Measurements from ENCODE around the gene PAEP. TPM values are rescaled to one million over a fixed set of nuclear protein-coding genes. Genes with fewer than 3 reads are reported as not detected.

PAEP gene
- total RNA-seq, 1 experiment from 2014 or later, result 17.5 TPM

DNA sequence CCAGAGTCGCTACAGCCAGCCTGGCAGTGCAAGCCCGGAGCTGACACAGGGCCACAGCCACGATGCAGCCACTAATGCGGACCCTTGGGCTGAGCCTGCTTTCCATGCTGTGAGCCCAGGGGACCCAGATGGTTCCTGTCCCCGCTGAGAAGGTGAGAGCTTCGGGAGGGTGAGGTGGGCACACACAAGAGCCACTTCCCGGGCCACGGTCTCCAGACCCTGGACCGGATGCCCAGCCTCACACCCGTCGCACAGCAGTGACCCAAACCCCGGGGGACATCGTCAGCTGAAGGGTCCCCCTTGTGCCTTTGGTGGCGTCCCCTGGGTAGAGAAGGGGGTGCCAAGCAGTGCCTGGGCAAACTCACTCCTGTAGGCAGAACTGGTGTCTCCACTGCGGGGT lies 13.4 kb downstream of the PAEP start:
- no peak for DNase-seq (ENCODE audit: low read depth)

GRCh38 chr9:135575995-135576631 lies 14.6 kb downstream of the PAEP start:
- DNase-seq (ENCODE audit: low read depth), result no peak

- DNase-seq (ENCODE audit: low read depth), result no peak
These were observed 15.7 kb downstream of the PAEP start for GRCh38 chr9:135577256-135577655.

DNA sequence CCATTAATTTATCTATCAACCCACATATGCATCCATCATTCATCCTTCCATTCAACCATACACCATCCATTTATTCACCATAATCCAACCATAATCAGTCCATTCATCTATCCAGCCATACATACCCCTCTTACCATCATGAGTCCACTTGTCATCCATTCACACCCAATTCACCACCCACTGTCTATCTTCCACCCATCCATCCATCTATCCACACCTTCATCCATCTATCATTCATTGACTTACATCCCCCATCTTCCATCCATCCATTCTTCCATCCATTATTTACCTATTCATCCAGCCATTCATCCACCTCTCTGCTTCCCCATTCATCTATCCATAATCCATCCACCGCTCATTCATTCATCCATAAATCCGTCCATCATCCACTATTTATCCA lies 17.8 kb downstream of the PAEP start:
- no peak for DNase-seq (ENCODE audit: low read depth)

GRCh38 chr9:135579889-135580660 lies 18.5 kb downstream of the PAEP start:
- DNase-seq (ENCODE audit: low read depth), result no peak

DNA sequence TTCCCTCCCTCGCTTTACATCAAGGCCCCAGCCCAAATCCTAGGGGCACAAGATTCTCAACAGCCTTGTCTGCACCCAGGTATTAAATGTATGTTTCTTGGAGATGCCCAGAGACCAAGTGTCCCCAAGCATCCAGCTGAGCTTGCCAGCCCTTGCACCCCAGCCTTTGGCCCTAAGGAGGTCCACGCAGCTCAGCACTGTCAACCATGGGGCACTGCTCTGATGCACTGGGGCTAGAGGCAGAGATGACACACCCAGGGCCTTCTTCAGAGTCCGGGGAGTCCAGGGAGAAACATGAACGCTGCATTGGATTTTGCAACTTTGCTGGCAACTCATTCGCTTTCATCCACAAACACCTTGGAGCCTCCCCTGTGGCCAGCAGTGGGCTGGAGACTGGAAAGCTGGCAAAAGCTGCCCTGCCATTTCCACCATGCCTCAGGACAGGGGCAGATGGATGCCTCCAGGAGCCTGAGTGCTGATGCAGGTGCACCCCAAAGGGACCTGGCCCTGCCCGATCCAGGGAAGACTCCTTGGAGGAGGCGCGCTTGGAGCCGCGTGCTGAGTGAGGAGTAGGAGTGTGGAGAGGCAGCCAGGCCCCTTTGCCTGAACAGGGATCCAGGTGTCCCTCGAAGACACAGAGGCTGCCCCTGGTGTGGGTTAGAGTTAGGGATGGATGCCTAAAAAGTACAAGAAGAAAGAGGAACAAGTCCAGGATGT lies 19.3 kb downstream of the PAEP start:
- no peak for DNase-seq (ENCODE audit: low read depth)

GRCh38 chr9:135581636-135582426 lies 20.3 kb downstream of the PAEP start:
- no peak for DNase-seq (ENCODE audit: low read depth)

- DNase-seq (ENCODE audit: low read depth), result no peak
These were observed 21.0 kb downstream of the PAEP start for GRCh38 chr9:135582541-135582940.

GRCh38 chr9:135582966-135583687 lies 21.6 kb downstream of the PAEP start:
- peak; percentile 65 for DNase-seq (ENCODE audit: low read depth)

GRCh38 chr9:135583688-135584011 lies 22.1 kb downstream of the PAEP start:
- DNase-seq (ENCODE audit: low read depth), result no peak

GRCh38 chr9:135584371-135584770 lies 22.8 kb downstream of the PAEP start:
- no peak for DNase-seq (ENCODE audit: low read depth)

DNA sequence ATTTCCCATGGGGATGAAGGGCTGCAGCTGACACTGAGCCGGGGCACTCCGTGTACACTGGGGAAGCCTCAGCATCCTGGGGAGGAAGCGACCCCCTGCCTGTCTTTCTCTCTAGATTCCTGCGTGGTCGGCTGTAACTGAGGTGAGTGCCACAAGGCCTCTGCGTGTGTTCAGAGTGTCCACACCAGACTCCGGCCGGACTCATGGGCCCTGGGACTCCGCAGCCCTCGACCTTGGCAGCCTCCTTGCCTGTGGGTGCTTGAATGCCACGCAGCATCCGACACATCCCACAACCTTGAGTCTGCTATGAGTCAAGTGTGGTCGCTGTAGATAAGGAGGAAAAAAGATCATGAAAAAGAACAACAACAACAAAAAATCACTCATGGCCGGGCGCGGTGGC lies 23.4 kb downstream of the PAEP start:
- peak; percentile 37 for DNase-seq (ENCODE audit: low read depth)

- DNase-seq (ENCODE audit: low read depth), result no peak
These were observed 25.1 kb downstream of the PAEP start for GRCh38 chr9:135586601-135587109.

DNA sequence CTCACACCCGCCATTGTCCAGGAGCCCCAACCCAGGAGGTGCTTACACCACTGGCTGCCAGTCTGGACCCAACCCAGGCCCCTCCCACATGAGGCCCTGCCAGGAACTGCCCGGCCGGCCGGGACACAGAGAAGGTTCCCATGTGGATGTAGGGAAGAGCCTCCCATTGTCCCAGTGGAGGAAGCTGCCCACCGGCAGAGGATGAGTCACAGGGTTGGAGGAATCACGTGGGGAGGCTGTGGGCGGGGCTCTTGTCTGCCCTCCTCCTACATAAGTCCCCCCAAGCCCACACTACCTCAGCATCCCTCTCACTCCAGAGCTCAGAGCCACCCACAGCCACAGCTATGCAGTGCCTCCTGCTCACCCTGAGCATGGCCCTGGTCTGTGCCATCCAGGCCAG lies 26.1 kb downstream of the PAEP start:
- no peak for DNase-seq (ENCODE audit: low read depth)

DNA sequence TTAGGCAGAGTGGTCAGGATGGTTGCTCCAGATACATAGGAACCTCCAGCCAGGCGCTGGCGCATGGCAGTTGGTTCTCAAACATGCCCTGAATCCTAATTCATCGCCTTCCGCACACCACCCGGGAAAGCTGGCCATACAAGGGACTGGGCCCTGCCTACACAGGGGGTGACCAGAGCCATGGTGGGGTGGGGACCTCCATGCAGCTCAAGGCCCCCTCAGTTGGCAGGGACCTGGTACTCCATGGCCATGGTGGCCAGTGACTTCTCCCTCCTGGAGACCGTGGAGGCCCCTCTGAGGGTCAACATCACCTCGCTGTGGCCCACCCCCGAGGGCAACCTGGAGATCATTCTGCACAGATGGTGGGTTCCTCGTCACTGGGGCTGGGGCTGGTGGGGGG lies 26.8 kb downstream of the PAEP start:
- DNase-seq (ENCODE audit: low read depth), result no peak

GRCh38 chr9:135588886-135589595 lies 27.5 kb downstream of the PAEP start:
- no peak for DNase-seq (ENCODE audit: low read depth)

GRCh38 chr9:135589596-135590485 lies 28.3 kb downstream of the PAEP start:
- no peak for DNase-seq (ENCODE audit: low read depth)

GRCh38 chr9:135590486-135591079 lies 29.0 kb downstream of the PAEP start:
- no peak for DNase-seq (ENCODE audit: low read depth)

Data from HT1080 (cell line).